Stimulated activated CD4-positive, alpha-beta T cell treated with anti-CD3 and anti-CD28 coated beads, Interleukin-2, amount 100 ng/mL, for 48 hours (primary cell): ENCODE results near the gene FAM171A2.

Experiments
- DNase-seq, 2 donors: peaks; one replicate each; pipeline ENCODE4 v3.0.0-alpha.2; 2020

FAM171A2 gene

GRCh38 chr17:44318077-44318892, 45.4 kb downstream of the FAM171A2 start:
- DNase-seq = no peak

DNA sequence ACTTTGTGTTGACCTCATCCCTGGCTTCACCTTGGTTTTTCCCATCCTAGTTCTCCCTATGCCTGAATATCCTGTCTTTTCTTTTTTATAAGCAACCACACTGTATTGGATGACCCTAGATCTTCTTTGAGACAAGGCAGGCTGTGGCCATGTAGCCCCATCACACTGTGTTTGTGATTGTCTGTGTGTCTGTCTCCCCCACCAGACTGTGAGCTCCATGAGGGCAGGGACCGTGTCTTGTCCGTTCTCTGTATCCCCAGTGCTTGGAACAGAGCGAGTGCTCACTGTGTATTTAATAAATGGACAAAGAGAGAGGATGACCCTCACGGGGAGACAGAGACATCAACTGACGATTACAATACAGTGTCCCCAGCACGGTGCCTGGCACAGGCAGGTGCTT, 46.1 kb downstream of the FAM171A2 start:
- no peak for DNase-seq

DNA sequence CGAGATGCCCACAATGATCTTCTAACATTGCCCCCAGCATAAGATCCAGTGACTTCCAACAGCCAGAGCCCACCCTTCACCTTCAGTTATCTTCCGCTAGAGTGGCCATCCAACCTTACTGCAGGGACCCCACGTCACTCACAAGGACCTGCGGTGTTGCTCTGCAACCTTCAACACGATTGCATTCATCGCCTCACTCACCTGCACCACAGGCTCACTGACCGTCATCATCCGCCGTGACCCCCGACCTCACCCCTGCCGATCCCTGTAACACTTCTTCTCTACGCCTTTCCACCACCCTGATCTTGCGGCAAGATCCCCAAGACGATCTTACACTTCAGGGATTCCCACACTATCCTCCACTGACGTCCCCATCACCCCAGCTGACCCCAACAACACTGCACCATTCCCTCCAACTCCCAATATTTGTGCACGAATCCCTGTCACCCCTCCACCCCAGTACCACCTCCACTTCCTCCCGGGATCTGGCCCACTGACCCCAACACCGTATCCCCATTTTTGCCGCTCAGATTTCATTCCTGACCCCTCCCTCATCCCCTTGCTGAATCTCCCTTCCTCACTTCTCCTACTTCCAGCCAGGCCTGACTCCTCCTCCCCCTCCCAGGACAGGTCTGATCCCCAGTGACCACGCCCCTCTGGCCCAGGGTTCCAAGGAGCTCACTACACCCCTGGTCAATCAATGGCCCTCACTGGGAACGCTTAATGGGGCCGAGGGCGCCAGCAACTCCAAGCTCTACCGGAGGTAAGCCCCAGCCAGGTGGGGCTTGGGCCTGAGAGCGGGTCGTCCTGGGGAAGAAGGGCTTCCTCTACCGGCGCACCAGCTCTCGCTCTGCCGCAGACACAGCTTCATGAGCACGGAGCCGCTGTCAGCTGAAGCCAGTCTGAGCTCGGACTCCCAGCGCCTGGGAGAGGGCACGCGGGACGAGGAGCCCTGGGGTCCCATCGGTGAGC, 47.6 kb downstream of the FAM171A2 start:
- no peak for DNase-seq

DNA sequence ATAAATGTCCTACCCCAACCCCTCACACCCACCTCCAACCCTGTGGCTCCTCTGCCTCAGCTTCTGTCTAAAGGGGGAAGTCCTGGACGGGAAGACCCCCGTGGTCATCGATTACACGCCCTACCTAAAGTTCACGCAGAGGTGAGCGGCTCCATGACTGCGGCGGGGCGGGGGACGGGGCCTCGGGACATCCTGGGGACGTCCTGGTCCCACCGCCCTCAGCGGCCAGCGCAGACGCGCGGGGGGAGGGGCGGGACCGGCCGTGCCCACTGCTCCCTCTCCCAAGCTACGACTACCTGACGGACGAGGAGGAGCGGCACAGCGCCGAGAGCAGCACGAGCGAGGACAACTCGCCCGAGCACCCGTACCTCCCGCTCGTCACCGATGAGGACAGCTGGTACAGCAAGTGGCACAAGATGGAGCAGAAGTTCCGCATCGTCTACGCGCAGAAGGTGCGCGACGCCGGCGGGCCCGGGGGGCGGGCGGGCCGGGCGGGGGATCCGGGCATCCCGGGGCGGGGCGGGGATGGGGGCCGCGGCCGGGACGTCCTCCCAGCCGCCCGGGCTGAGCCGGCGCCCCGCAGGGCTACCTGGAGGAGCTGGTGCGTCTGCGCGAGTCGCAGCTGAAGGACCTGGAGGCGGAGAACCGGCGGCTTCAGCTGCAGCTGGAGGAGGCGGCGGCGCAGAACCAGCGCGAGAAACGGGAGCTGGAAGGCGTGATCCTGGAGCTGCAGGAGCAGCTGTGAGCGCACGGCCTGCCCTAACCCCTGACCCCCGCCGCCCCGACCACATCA, 48.6 kb downstream of the FAM171A2 start:
- peak; percentile 34 to 40 for DNase-seq

- DNase-seq = no peak
These were observed 49.2 kb downstream of the FAM171A2 start for GRCh38 chr17:44314524-44314868.

DNA sequence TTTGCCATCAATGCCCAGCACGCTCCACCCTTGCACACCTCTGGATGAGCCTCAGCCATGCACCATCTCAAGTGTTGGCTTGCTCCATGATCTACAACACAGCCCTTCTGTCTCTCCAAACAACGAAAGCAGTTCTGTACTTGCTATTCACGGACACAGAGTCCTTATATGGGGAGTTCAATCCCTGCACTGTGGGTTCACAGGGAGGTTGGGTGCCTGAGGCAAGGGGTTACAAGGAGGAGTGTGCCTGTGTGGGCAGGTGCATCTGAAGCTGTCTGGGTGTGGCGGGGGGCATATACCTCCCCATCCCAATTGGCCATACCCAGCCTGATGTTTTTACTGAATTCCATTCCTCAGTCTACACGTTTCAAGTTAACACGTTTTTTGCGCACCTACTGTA, 49.6 kb downstream of the FAM171A2 start:
- no peak for DNase-seq

GRCh38 chr17:44312396-44313104, 51.1 kb downstream of the FAM171A2 start:
- DNase-seq = no peak

GRCh38 chr17:44311562-44312181, 52.0 kb downstream of the FAM171A2 start:
- no peak for DNase-seq

GRCh38 chr17:44310609-44311376, 52.9 kb downstream of the FAM171A2 start:
- DNase-seq = no peak

- no peak for DNase-seq
These were observed 53.5 kb downstream of the FAM171A2 start for GRCh38 chr17:44310188-44310587.

- no peak for DNase-seq
These were observed 54.2 kb downstream of the FAM171A2 start for GRCh38 chr17:44309472-44309871.

- no peak for DNase-seq
These were observed 54.8 kb downstream of the FAM171A2 start for GRCh38 chr17:44308865-44309264.

DNA sequence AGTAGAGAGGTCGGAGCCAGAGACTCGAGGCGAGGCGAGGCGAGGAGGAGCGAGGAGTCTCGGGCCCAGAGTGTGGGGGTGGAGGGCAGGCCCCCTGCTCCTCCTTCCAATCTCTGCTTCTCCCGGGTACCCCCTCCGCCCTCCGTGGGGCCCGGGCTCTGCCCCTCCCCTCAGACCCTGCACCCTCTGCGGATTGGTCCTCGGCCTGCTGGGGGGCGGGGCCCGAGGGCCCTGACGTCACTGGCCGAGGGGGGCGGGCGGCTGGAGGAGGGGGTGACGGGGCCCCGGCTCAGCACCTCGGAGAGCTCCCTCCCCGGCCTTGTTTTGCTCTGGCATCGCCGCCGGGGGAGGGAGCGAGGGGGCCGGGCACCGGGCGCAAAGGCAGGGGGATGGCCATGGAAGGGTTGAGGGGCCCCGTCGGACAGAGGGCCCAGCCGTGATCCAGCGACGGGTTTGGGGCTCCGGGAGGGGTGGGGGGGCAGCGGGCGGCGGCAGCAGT, 55.3 kb downstream of the FAM171A2 start, which contains the start of gene RUNDC3A:
Gene RUNDC3A, plus strand, starts transcription at position 282 of the 499 bp plus-strand sequence. CDS start 232 bp downstream, outside the sequence.
- DNase-seq = peak; percentile 72 to 80

- DNase-seq = no peak
These were observed 56.1 kb downstream of the FAM171A2 start for GRCh38 chr17:44307387-44308186.

- DNase-seq = no peak
These were observed 59.0 kb downstream of the FAM171A2 start for GRCh38 chr17:44304651-44305050.
